Pancreas (tissue), 10 donors: ENCODE measurements around the gene TRAPPC4. TPM values are rescaled to one million over a fixed set of nuclear protein-coding genes. Genes with fewer than 3 reads are reported as not detected.

Experiments used
- ATAC-seq, 4 donors: fragments of 200-7000 bp; cut with Tn5 transposase; one replicate each; pipeline versions ENCODE4 v1.8.0 to v1.9.1; 2020; ENCODE audit warnings: mild to moderate bottlenecking in 4 of 4, moderate library complexity in 4 of 4
- DNase-seq, 6 donors: peaks; one replicate each; pipeline ENCODE4 v3.0.0-alpha.2; 2020
- FAIRE-seq: peaks from 2 replicates; lab custom pipeline; 2012; peaks lifted over from hg19 to GRCh38; lab: Jason Lieb, UNC
- H3K27ac ChIP-seq, 4 donors: fragments of 200-600 bp; sonication (generic); 1 replicate in 3 of 4; 2 replicates in 1 of 4; pipeline versions ENCODE4 v1.5.0 to v1.8.0; 2020
- H3K27me3 ChIP-seq, 4 donors: fragments of 200-600 bp; one replicate each; pipeline ENCODE4 v1.8.0; 2021
- H3K36me3 ChIP-seq, 3 donors: fragments of 200-600 bp; sonication (generic) in 1 of 3; one replicate each; pipeline versions ENCODE4 v1.5.0 to v1.8.0; 2020 to 2021
- H3K4me1 ChIP-seq, 3 donors: fragments of 200-600 bp; one replicate each; pipeline ENCODE4 v1.8.0; 2021
- H3K4me3 ChIP-seq, 4 donors: fragments of 200-600 bp; sonication (generic) in 2 of 4; one replicate each; pipeline versions ENCODE4 v1.5.0 to v1.8.0; 2020 to 2021
- H3K9me3 ChIP-seq, 4 donors: fragments of 200-600 bp; one replicate each; pipeline ENCODE4 v1.8.0; 2021
- WGBS, 2 donors: extraction: QIAGEN DNeasy Blood & Tissue Kit; methylation state at CpG; one replicate each; pipeline ENCODE4 v1.1.7; 2013; 5-methylcytosine and 5-hydroxymethylcytosine counted together
- intact Hi-C, 3 donors: fragments of 100-400 bp; cut with DNase I; formaldehyde crosslinking; loops; one replicate each; pipeline versions ENCODE4 v1.11.1 to v1.14.2; 2022
- polyA plus RNA-seq, 2 donors: library from polyadenylated mRNA; stranded (reverse); fragments of 200-250 nt; gene quantifications; one replicate each; pipeline ENCODE4 v1.2.3, GENCODE V29; 2013
- total RNA-seq, 6 donors: library from RNA; stranded (reverse); fragmentation: NEBNext Ultra II Directional in 4 of 6; extraction: Animal tissue kit (Norgen Biotek cat#: 25700) in 4 of 6; gene quantifications; one replicate each; pipeline versions ENCODE4 v1.2.1 to v1.2.4, GENCODE V29; 2021 to 2023
- TF ChIP-seq, protein P1 (sequence below), 4 donors: fragments of 200-600 bp; sonication (generic) in 3 of 4; IDR thresholded peaks; one replicate each; pipeline versions ENCODE4 v1.5.0 to v1.8.0; 2021; ENCODE audit warnings: antibody characterized with exemption in 4 of 4
- donor health status: healthy with polysubstance abuse.
- donor health status: DM: no; HTN: no; CAD: no; lungs with moderate emphysema.
- donor health status: DM: no; HTN: no; CAD: no.
- donor health status: control.
- donor health status: control.
- donor health status: Bipolar disorder and iron deficiency.
- donor health status: DM: yes; HTN: yes; CAD: no.
- donor health status: DM: no; HTN: no; CAD: no.
- donor health status: DM: no; HTN: no; CAD: no.
- donor health status: DM: yes; HTN: yes; CAD: no.

TRAPPC4 gene
- total and polyA plus RNA-seq, 8 donors: 13.7 to 55.7 (median 27.2) TPM

DNA sequence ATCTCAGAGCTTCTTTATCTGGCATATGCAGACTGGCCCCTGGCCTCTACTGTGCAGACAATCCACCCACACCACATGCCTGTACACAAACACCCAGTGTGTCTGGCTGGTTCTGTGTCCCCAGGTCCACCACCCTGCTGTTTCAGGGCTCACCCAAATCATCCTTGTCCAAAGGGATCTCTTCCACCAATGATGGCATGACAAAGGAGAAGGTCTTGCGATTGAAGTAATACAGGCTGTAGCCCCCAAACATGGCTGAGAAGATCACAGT is 10.4 kb downstream of the TRAPPC4 start:
- Histone ChIP-seq H3K4me1 (peaks cover 4 to 26% (median 15%) of the 10 kb centered on the region in 3 donors), H3K36me3 (peaks cover 0 to 14% (median 12%) of the 10 kb centered on the region in 3 donors), H3K27me3 (no peaks in the 10 kb centered on the region), H3K4me3 (peak overlapping the region in 3 of 4 donors; percentile 13 to 76 (median 62)), H3K9me3 (no peaks in the 10 kb centered on the region), H3K27ac (peak overlapping the region; percentile 77 to 87 (median 86))
- DNase-seq (no peak), ATAC-seq (no peak), FAIRE-seq (no peak)
- intact Hi-C loops: no loop called here
- 21 to 42% methylated on average over 1 of the region's 1 CpG for WGBS, 2 donors
- TF ChIP-seq, protein P1, sequence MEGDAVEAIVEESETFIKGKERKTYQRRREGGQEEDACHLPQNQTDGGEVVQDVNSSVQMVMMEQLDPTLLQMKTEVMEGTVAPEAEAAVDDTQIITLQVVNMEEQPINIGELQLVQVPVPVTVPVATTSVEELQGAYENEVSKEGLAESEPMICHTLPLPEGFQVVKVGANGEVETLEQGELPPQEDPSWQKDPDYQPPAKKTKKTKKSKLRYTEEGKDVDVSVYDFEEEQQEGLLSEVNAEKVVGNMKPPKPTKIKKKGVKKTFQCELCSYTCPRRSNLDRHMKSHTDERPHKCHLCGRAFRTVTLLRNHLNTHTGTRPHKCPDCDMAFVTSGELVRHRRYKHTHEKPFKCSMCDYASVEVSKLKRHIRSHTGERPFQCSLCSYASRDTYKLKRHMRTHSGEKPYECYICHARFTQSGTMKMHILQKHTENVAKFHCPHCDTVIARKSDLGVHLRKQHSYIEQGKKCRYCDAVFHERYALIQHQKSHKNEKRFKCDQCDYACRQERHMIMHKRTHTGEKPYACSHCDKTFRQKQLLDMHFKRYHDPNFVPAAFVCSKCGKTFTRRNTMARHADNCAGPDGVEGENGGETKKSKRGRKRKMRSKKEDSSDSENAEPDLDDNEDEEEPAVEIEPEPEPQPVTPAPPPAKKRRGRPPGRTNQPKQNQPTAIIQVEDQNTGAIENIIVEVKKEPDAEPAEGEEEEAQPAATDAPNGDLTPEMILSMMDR (IDR thresholded peaks at IDR 0.05): no peak

GRCh38 chr11:119029340-119030028 is 10.9 kb downstream of the TRAPPC4 start:
- H3K4me1 ChIP-seq: peaks cover 4 to 26% (median 11%) of the 10 kb centered on the region in 3 donors
- peaks cover 0 to 12% (median 11%) of the 10 kb centered on the region in 3 donors for H3K36me3 ChIP-seq
- H3K4me3 ChIP-seq: peak overlapping the region; percentile 40 to 76 (median 53)
- peak; percentile 68 to 84 (median 81) for DNase-seq
- FAIRE-seq: no peak
- intact Hi-C loops: no loop called here
- ATAC-seq: peak; percentile 51 to 72 (median 70)
- WGBS, 2 donors: 10 to 12% methylated on average over 10 of the region's 10 CpGs
- H3K27me3 ChIP-seq: no peaks in the 10 kb centered on the region
- TF ChIP-seq, protein P1 (IDR thresholded peaks at IDR 0.05): no peak
- no peaks in the 10 kb centered on the region for H3K9me3 ChIP-seq
- H3K27ac ChIP-seq: peak overlapping the region; percentile 77 to 87 (median 86)

DNA sequence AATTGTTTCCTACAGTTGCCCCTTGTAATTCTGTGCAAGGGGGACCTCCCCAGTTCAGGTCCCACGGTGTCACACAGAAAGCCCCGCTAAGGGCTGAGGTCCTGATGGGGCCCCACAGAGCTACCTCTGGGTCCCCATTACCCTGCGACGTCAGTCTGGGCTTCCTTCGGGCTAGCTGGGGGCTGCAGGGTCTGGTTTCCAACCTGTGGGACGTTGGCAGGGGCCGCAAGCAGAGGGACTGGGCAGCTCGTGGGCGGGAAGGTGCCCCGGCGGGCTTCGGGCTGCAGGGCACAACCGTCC is 11.4 kb downstream of the TRAPPC4 start:
- 1% methylated on average over 13 of the region's 13 CpGs for WGBS, 2 donors
- TF ChIP-seq, protein P1 (IDR thresholded peaks at IDR 0.05): no peak
- H3K4me3 ChIP-seq: peak overlapping the region; percentile 40 to 76 (median 53)
- H3K36me3 ChIP-seq: peaks cover 0 to 11% (median 6%) of the 10 kb centered on the region in 3 donors
- H3K4me1 ChIP-seq: peaks cover 4 to 26% (median 11%) of the 10 kb centered on the region in 3 donors
- DNase-seq (peak in 1 of 6 donors; percentile 38), FAIRE-seq (no peak), ATAC-seq (no peak)
- H3K9me3 ChIP-seq: no peaks in the 10 kb centered on the region
- H3K27me3 ChIP-seq: no peaks in the 10 kb centered on the region
- intact Hi-C loops: no loop called here
- H3K27ac ChIP-seq: peak overlapping the region; percentile 77 to 87 (median 86)

DNA sequence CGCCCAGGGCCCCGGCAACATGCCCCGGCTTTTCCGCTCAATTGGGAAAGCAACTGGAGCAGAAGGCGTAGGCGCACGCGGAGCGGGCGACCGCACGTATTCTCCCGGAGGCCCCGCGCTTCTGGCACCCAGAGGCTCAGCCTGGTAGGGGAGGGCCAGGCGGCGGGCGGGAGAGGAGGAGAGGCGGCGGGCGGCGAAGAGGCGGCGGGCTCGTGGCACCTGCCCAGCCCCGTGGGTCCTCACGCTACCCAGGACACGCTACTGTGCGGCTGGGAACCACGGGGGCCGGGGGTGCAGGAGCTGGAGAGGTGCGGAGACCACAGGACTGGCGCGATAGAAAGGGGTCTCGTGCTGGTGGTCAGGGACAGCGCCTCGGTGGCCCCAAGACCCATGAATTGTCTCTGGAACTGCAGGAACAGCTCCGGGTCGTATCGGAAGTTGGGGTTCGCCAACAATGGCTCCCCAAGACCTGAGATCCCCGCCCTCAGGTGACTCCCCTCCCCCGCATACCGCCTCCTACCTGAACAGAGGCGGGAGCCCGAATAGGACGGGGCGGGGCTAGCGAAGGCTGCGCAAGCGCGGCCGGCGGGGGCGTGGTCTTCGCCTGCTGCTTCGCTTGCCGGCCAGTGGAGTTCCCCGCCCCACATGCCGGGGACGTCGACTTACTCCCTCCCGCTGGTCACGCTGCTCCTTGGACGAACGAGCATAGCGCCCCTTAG is 11.9 kb downstream of the TRAPPC4 start, which contains the start of gene SLC37A4:
Gene SLC37A4 (minus strand): TSS at position 549 of the 719 bp plus-strand sequence.
- peak; percentile 84 for FAIRE-seq
- intact Hi-C loops: no loop called here
- 0% methylated on average over 57 to 67 of the region's 67 CpGs for WGBS, 2 donors

More for the DNA sequence above, 11.9 kb downstream of the TRAPPC4 start, which contains the start of gene SLC37A4:
- peaks cover 4 to 26% (median 11%) of the 10 kb centered on the region in 3 donors for H3K4me1 ChIP-seq
- H3K4me3 ChIP-seq: peak within 1 kb of the TSS; percentile 40 to 76 (median 53)
- no peaks in the 10 kb centered on the region for H3K27me3 ChIP-seq
- DNase-seq: peak; percentile 98 to 100 (median 99)
- H3K36me3 ChIP-seq: peaks cover 0 to 7% (median under 1%) of the 10 kb centered on the region in 3 donors
- no peaks in the 10 kb centered on the region for H3K9me3 ChIP-seq
- TF ChIP-seq, protein P1 (IDR thresholded peaks at IDR 0.05): peak in 3 of 4 donors; percentile 78 to 89 (median 80)
- ATAC-seq: peak; percentile 88 to 94 (median 91)
- peak within 1 kb of the TSS; percentile 77 to 87 (median 86) for H3K27ac ChIP-seq
